B cell (primary cell): Measurements from ENCODE around the gene KRR1. TPM values are rescaled to one million over a fixed set of nuclear protein-coding genes. Genes with fewer than 3 reads are reported as not detected.
"Not testable (repeated sequence)": the region's sequence is repeated elsewhere in the genome, so short reads cannot be mapped to it uniquely, and the experiment has no call there.

Experiments used
- ATAC-seq: fragments of 200-7000 bp; cut with Tn5 transposase; one replicate; pipeline ENCODE4 v1.10.0; 2021; ENCODE audit warnings: low read depth, mild to moderate bottlenecking, moderate number of reproducible peaks, moderate library complexity
- CTCF ChIA-PET: fragments of 350-600 bp; sonication (Branson Sonifier 250); formaldehyde crosslinking; loops from one replicate; lab custom pipeline; 2021; ENCODE audit warnings: antibody characterized with exemption, inconsistent platforms; lab: Charles Lee
- POLR2A ChIA-PET: fragments of 350-600 bp; sonication (Branson Sonifier 250); formaldehyde crosslinking; loops from one replicate; lab custom pipeline; 2021; ENCODE audit warnings: antibody characterized with exemption; lab: Charles Lee
- DNase-seq: peaks from one replicate; pipeline ENCODE4 v3.0.0; 2013
- H2AFZ ChIP-seq: 2 replicates; pipeline ENCODE4 v1.6.1; 2012; ENCODE audit warnings: mild to moderate bottlenecking, low read depth, low read length; ENCODE audit not compliant: insufficient read depth, poor library complexity, severe bottlenecking
- H3K27ac ChIP-seq, 2 donors: 1 replicate in 1 of 2; 2 replicates in 1 of 2; pipeline ENCODE4 v1.5.1; 2012 to 2013; ENCODE audit warnings: low read length in 2 of 2, mild to moderate bottlenecking in 2 of 2, moderate library complexity in 1 of 2
- H3K27me3 ChIP-seq, 4 experiments: fragments of 200-600 bp in 1 of 4; sonication (generic) in 1 of 4; replicated peaks in 1 of 4; 1 replicate in 2 of 4; 2 replicates in 2 of 4; pipeline versions ENCODE4 v1.6.1 to v1.7.0; 2013 to 2016; ENCODE audit warnings: low read length in 3 of 4, mild to moderate bottlenecking in 2 of 4, mixed read lengths in 1 of 4, moderate library complexity in 1 of 4; ENCODE audit not compliant: insufficient read depth in 4 of 4, control insufficient read depth in 3 of 4; ENCODE audit errors: control extremely low read depth in 1 of 4
- H3K36me3 ChIP-seq, 2 experiments: replicated peaks in 1 of 2; 1 replicate in 1 of 2; 2 replicates in 1 of 2; pipeline versions ENCODE4 v1.6.1 to v1.7.1; 2013; ENCODE audit warnings: low read length in 1 of 2; ENCODE audit not compliant: insufficient read depth in 2 of 2, control insufficient read depth in 1 of 2; ENCODE audit errors: control extremely low read depth in 1 of 2, extremely low read depth in 1 of 2
- H3K4me1 ChIP-seq, 2 donors: fragments of 200-600 bp in 1 of 2; sonication (generic) in 1 of 2; 1 replicate in 1 of 2; 2 replicates in 1 of 2; pipeline versions ENCODE4 v1.5.1 to v1.6.1; 2013 to 2017; ENCODE audit warnings: low read length in 2 of 2; ENCODE audit not compliant: control insufficient read depth in 2 of 2, insufficient read depth in 2 of 2
- H3K4me2 ChIP-seq: replicated peaks from 2 replicates; pipeline ENCODE3; 2012; ENCODE audit warnings: mild to moderate bottlenecking, low read depth, low read length; ENCODE audit not compliant: poor library complexity, severe bottlenecking
- H3K4me3 ChIP-seq, 5 experiments: fragments of 200-600 bp in 1 of 5; sonication (generic) in 1 of 5; 1 replicate in 3 of 5; 2 replicates in 2 of 5; pipeline versions ENCODE4 v1.5.1 to v1.7.0; 2011 to 2016; ENCODE audit warnings: low read length in 4 of 5, mild to moderate bottlenecking in 4 of 5, low read depth in 2 of 5, control low read depth in 1 of 5, moderate library complexity in 1 of 5; ENCODE audit not compliant: insufficient read depth in 1 of 5; ENCODE audit errors: control extremely low read depth in 1 of 5, extremely low read depth in 1 of 5
- H3K79me2 ChIP-seq: fragments of 200-600 bp; sonication (generic); one replicate; pipeline ENCODE4 v1.6.0; 2016; ENCODE audit warnings: low read length; ENCODE audit not compliant: control insufficient read depth, insufficient read depth
- H3K9ac ChIP-seq: fragments of 200-600 bp; sonication (generic); 2 replicates; pipeline ENCODE4 v1.6.1; 2017; ENCODE audit warnings: mild to moderate bottlenecking, low read length, moderate library complexity
- H3K9me3 ChIP-seq, 3 donors: one replicate each; pipeline versions ENCODE4 v1.6.1 to v1.7.1; 2013; ENCODE audit warnings: low read length in 2 of 3; ENCODE audit not compliant: control insufficient read depth in 2 of 3, insufficient read depth in 1 of 3; ENCODE audit errors: control extremely low read depth in 1 of 3
- H4K20me1 ChIP-seq: 2 replicates; pipeline ENCODE4 v1.6.0; 2012; ENCODE audit warnings: mild to moderate bottlenecking, low read length; ENCODE audit not compliant: insufficient read depth, control insufficient read depth, poor library complexity, severe bottlenecking
- H3K27ac Mint-ChIP-seq: one replicate; pipeline ENCODE4 v1.8.0; 2021; ENCODE audit warnings: mixed read lengths
- H3K27me3 Mint-ChIP-seq: one replicate; pipeline ENCODE4 v1.8.0; 2021; ENCODE audit warnings: mixed read lengths
- H3K4me1 Mint-ChIP-seq: one replicate; pipeline ENCODE4 v1.8.0; 2021; ENCODE audit warnings: mixed read lengths
- H3K4me3 Mint-ChIP-seq: one replicate; pipeline ENCODE4 v1.8.0; 2021; ENCODE audit warnings: mixed read lengths
- H3K9me3 Mint-ChIP-seq: one replicate; pipeline ENCODE4 v1.8.0; 2022; ENCODE audit warnings: mixed read lengths; ENCODE audit not compliant: insufficient read depth
- CTCF ChIP-seq: fragments of 200-600 bp; IDR thresholded peaks from one replicate; pipeline ENCODE4 v1.8.0; 2022; ENCODE audit warnings: antibody characterized with exemption, mild to moderate bottlenecking
- EZH2 ChIP-seq: IDR thresholded peaks from 2 replicates; pipeline ENCODE4 v1.6.1; 2012; ENCODE audit warnings: borderline replicate concordance, low read depth, mild to moderate bottlenecking, moderate library complexity, low read length; ENCODE audit not compliant: insufficient read depth, poor library complexity, severe bottlenecking
- WGBS: methylation state at CpG from one replicate; pipeline ENCODE4 v1.1.5; 2013; ENCODE audit warnings: missing lambda C conversion rate; ENCODE audit not compliant: insufficient coverage; 5-methylcytosine and 5-hydroxymethylcytosine counted together
- intact Hi-C: fragments of 100-400 bp; cut with micrococcal nuclease; formaldehyde crosslinking; loops from one replicate; pipeline ENCODE4 v1.10.0; 2022
- polyA plus RNA-seq: library from polyadenylated mRNA; depleted of rRNA; stranded (reverse); fragments of >200 nt; gene quantifications from 2 replicates; pipeline ENCODE4 v1.2.3, GENCODE V29; 2012
- total RNA-seq, 2 donors: library from RNA; stranded (reverse); fragments of 120-200 nt in 1 of 2; gene quantifications; 1 replicate in 1 of 2; 2 replicates in 1 of 2; pipeline versions ENCODE4 v1.2.3 to v1.2.4, GENCODE V29; 2013 to 2022

KRR1 gene
- total and polyA plus RNA-seq, 2 donors (not counting 1 experiment from before 2014, with no cell fraction given), result 16.3 to 87.7 TPM

GRCh38 chr12:75446857-75447256 is 64.6 kb downstream of the KRR1 start:
- H3K4me2 ChIP-seq, result no peak overlapping the region
- no peak for TF ChIP-seq EZH2
- TF ChIP-seq CTCF, result no peak
- Mint-ChIP-seq H3K27ac (no peak overlapping the region), H3K4me3 (no peak overlapping the region), H3K27me3 (peaks cover 12% of the 10 kb centered on the region), H3K4me1 (no peaks in the 10 kb centered on the region), H3K9me3 (no peaks in the 10 kb centered on the region)
- H3K36me3 ChIP-seq, result no peaks in the 10 kb centered on the region
- no peak overlapping the region for H3K4me3 ChIP-seq
- intact Hi-C loops, result no loop called here
- no peak overlapping the region for H2AFZ ChIP-seq
- no peak overlapping the region for H3K27ac ChIP-seq
- peaks cover 0 to 1% (median under 1%) of the 10 kb centered on the region in 3 donors for H3K9me3 ChIP-seq
- H3K4me1 ChIP-seq, result no peaks in the 10 kb centered on the region
- no peaks in the 10 kb centered on the region for H3K27me3 ChIP-seq
- H3K79me2 ChIP-seq, result no peaks in the 10 kb centered on the region
- H3K9ac ChIP-seq, result no peak overlapping the region
- ATAC-seq (no peak), DNase-seq (no peak)
- H4K20me1 ChIP-seq, result no peaks in the 10 kb centered on the region
- CTCF ChIA-PET, result interaction anchor here (0.6 to 2.4 kb wide), 3 partner anchors 9 to 38 kb away, joined by 3 to 9 read pairs (median 4); no protein-coding TSS in a partner anchor
- POLR2A ChIA-PET, result no interaction called here

- H3K9ac ChIP-seq, H3K27me3 ChIP-seq, H3K27ac Mint-ChIP-seq, H3K9me3 ChIP-seq, H3K27ac ChIP-seq, H3K9me3 Mint-ChIP-seq, H3K4me2 ChIP-seq, H3K36me3 ChIP-seq, H2AFZ ChIP-seq, ATAC-seq, H3K4me3 Mint-ChIP-seq, H3K4me1 ChIP-seq, H4K20me1 ChIP-seq, intact Hi-C loops, H3K79me2 ChIP-seq, DNase-seq, H3K4me3 ChIP-seq, H3K4me1 Mint-ChIP-seq, POLR2A ChIA-PET: not testable (repeated sequence)
- 41% methylated on average over 4 of the region's 7 CpGs for WGBS
- H3K27me3 Mint-ChIP-seq, result peaks cover 18% of the 10 kb centered on the region
- CTCF ChIA-PET, result interaction anchor here (1.0 kb wide), 1 partner anchor 82 kb away, joined by 3 read pairs; no protein-coding TSS in a partner anchor
Measured at GRCh38 chr12:75445137-75445507, 66.3 kb downstream of the KRR1 start.
